ENCODE data around the gene TMEM267. TPM values are rescaled to one million over a fixed set of nuclear protein-coding genes. Genes with fewer than 3 reads are reported as not detected.
"Not testable (repeated sequence)": the region's sequence is repeated elsewhere in the genome, so short reads cannot be mapped to it uniquely, and the experiment has no call there.

TMEM267 gene
- total RNA-seq, 1 donor from 2014 or later, result 6.8 TPM

DNA sequence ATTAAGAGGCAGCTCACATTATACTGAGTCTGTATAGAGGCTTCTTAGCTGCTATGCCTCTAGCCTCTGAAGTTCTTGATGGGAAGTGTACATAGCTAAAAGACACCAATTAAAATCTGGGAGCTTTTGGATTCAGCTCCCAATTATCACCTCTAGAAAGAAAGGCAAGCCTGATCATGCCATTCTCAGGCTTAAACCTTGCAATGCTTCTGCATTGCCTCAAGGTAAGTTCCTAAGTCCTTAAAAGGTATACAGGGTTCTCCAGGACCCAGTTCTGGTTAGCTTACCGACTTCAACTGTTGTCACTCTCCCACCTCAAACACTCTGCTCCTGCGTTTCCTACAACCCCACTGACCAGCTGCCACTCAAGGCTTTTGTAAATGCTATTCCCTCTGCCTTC is 54.0 kb downstream of the TMEM267 start:
- H3K4me3 Mint-ChIP-seq (ENCODE audit: unreplicated experiment), result no peak overlapping the region
- H3K9me3 Mint-ChIP-seq (ENCODE audit: unreplicated experiment), result no peaks in the 10 kb centered on the region
- no peak for DNase-seq (ENCODE audit: low spot score)
- peaks cover 3% of the 10 kb centered on the region for H3K4me1 Mint-ChIP-seq (ENCODE audit: unreplicated experiment)
- no peaks in the 10 kb centered on the region for H3K27me3 Mint-ChIP-seq (ENCODE audit: unreplicated experiment)
- H3K36me3 Mint-ChIP-seq (ENCODE audit: low read depth, unreplicated experiment), result no peaks in the 10 kb centered on the region
- no peak overlapping the region for H3K27ac Mint-ChIP-seq (ENCODE audit: unreplicated experiment)
- TF ChIP-seq, protein P1, sequence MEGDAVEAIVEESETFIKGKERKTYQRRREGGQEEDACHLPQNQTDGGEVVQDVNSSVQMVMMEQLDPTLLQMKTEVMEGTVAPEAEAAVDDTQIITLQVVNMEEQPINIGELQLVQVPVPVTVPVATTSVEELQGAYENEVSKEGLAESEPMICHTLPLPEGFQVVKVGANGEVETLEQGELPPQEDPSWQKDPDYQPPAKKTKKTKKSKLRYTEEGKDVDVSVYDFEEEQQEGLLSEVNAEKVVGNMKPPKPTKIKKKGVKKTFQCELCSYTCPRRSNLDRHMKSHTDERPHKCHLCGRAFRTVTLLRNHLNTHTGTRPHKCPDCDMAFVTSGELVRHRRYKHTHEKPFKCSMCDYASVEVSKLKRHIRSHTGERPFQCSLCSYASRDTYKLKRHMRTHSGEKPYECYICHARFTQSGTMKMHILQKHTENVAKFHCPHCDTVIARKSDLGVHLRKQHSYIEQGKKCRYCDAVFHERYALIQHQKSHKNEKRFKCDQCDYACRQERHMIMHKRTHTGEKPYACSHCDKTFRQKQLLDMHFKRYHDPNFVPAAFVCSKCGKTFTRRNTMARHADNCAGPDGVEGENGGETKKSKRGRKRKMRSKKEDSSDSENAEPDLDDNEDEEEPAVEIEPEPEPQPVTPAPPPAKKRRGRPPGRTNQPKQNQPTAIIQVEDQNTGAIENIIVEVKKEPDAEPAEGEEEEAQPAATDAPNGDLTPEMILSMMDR (IDR thresholded peaks at IDR 0.05; ENCODE audit: unreplicated experiment), result no peak

DNA sequence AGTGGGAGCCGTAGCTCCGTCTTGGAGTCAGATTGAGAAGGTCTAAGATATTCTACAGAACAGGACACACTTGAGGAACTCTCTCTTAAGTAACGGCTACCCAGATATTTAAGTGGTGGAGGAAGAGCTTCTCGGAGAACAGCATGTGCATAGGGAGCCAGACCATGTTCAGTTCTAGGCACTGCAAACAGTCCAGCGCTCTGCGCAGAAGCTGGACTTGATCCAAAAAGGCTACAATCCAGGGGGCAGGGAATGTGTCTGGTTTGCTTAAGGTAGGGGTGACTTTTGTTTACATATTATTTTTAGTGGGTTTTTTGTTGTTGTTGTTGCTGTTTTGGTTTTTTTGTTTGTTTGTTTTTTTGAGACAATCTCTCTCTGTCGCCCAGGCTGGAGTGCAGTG is 54.6 kb downstream of the TMEM267 start:
- H3K27me3 Mint-ChIP-seq (ENCODE audit: unreplicated experiment), result no peaks in the 10 kb centered on the region
- H3K4me3 Mint-ChIP-seq (ENCODE audit: unreplicated experiment), result no peak overlapping the region
- no peaks in the 10 kb centered on the region for H3K36me3 Mint-ChIP-seq (ENCODE audit: low read depth, unreplicated experiment)
- TF ChIP-seq, protein P1 (IDR thresholded peaks at IDR 0.05; ENCODE audit: unreplicated experiment), result no peak
- H3K9me3 Mint-ChIP-seq (ENCODE audit: unreplicated experiment), result no peaks in the 10 kb centered on the region
- H3K4me1 Mint-ChIP-seq (ENCODE audit: unreplicated experiment), result peaks cover 3% of the 10 kb centered on the region
- no peak for DNase-seq (ENCODE audit: low spot score)
- no peak overlapping the region for H3K27ac Mint-ChIP-seq (ENCODE audit: unreplicated experiment)

DNA sequence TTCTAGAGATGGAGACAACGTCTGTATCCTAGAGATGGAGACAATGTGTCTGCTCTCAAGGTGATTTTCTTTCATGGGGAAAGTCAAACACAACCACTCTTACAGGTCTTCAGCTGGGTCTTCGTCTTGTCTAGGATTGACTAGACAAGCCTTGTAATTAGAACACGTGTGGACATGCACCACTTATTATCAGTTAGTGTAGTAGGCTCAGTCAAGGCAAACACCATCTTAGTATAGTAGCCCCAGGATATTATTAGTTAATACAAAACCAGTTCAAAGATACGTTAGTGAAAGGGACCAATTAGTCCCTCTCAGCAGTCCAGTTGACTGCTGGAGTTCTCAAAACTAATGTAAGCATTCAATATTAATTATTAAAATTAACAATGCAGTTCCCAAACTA is 56.4 kb downstream of the TMEM267 start:
- Mint-ChIP-seq H3K27ac (ENCODE audit: unreplicated experiment) (no peak overlapping the region), H3K4me3 (ENCODE audit: unreplicated experiment) (no peak overlapping the region), H3K4me1 (ENCODE audit: unreplicated experiment) (peaks cover under 1% of the 10 kb centered on the region), H3K27me3 (ENCODE audit: unreplicated experiment) (no peaks in the 10 kb centered on the region), H3K9me3 (ENCODE audit: unreplicated experiment) (no peaks in the 10 kb centered on the region), H3K36me3 (ENCODE audit: low read depth, unreplicated experiment) (no peaks in the 10 kb centered on the region)
- TF ChIP-seq, protein P1 (IDR thresholded peaks at IDR 0.05; ENCODE audit: unreplicated experiment), result no peak
- no peak for DNase-seq (ENCODE audit: low spot score)

DNA sequence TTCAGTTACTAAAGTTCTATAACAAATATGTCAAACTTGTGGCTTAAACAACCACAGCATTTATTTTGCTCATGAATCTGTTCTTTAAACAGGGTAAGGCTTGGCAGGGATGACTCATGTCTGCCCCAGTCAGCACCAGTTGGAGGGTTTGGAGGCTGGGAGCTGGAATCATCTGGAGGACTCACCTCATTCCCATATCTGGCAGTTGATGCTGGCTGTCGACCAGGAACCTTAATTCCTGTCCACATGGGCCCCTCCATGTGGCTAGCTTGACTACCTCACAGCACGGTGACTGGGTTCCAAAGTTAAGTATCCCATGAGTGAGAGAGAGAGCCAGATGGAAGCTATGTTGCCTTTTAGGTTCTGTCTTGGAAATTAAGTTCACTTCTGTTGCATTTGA is 57.7 kb downstream of the TMEM267 start:
- DNase-seq (ENCODE audit: low spot score), result no peak
- TF ChIP-seq, protein P1 (IDR thresholded peaks at IDR 0.05; ENCODE audit: unreplicated experiment), result no peak
- Mint-ChIP-seq H3K9me3 (ENCODE audit: unreplicated experiment) (no peaks in the 10 kb centered on the region), H3K27ac (ENCODE audit: unreplicated experiment) (no peak overlapping the region), H3K4me3 (ENCODE audit: unreplicated experiment) (no peak overlapping the region), H3K4me1 (ENCODE audit: unreplicated experiment) (no peaks in the 10 kb centered on the region), H3K36me3 (ENCODE audit: low read depth, unreplicated experiment) (no peaks in the 10 kb centered on the region), H3K27me3 (ENCODE audit: unreplicated experiment) (no peaks in the 10 kb centered on the region)

DNA sequence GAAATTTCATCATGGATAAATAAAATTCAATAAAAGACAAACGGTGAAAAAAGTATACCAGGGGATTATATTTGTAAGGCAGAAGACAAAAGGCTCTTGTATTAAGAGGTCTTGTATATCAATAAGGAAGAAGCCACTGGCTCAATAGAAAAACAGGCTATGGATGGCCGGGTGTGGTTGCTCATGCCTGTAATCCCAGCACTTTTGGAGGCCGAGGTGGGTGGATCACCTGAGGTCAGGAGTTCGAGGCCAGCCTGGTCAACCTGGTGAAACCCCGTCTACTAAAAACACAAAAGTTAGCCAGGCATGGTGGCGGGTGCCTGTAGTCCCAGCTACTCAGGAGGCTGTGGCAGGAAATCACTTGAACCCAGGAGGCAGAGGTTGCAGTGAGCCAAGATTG is 60.6 kb downstream of the TMEM267 start:
- H3K9me3 Mint-ChIP-seq (ENCODE audit: unreplicated experiment); H3K4me1 Mint-ChIP-seq (ENCODE audit: unreplicated experiment); H3K4me3 Mint-ChIP-seq (ENCODE audit: unreplicated experiment); H3K27ac Mint-ChIP-seq (ENCODE audit: unreplicated experiment); H3K36me3 Mint-ChIP-seq (ENCODE audit: low read depth, unreplicated experiment); DNase-seq (ENCODE audit: low spot score); H3K27me3 Mint-ChIP-seq (ENCODE audit: unreplicated experiment): not testable (repeated sequence)

DNA sequence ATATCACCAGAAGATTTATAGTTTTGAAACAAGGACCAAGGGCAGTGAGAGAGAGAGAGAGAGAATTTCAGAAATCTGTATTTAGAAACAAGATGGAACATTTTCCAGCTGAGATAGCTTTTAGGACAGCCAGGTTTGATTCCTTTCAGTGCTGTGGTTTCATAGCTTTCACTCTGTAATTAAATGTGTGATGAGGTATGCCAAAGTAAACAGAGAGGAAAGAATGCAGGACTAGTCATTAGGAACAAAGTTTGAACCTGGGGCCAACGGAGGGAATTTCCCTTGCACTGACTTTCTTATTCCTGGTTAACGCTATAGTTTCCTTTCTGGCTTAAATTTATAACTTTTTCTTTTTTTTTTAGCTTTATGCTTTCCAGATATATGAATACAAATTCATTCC is 61.5 kb downstream of the TMEM267 start:
- Mint-ChIP-seq H3K4me1 (ENCODE audit: unreplicated experiment) (no peaks in the 10 kb centered on the region), H3K9me3 (ENCODE audit: unreplicated experiment) (no peaks in the 10 kb centered on the region), H3K27me3 (ENCODE audit: unreplicated experiment) (no peaks in the 10 kb centered on the region), H3K27ac (ENCODE audit: unreplicated experiment) (no peak overlapping the region), H3K36me3 (ENCODE audit: low read depth, unreplicated experiment) (no peaks in the 10 kb centered on the region), H3K4me3 (ENCODE audit: unreplicated experiment) (no peak overlapping the region)
- TF ChIP-seq, protein P1 (IDR thresholded peaks at IDR 0.05; ENCODE audit: unreplicated experiment), result no peak
- DNase-seq (ENCODE audit: low spot score), result no peak
